Activated CD4-positive, alpha-beta memory T cell treated with anti-CD3 and anti-CD28 coated beads for 36 hours (primary cell): ENCODE data around the gene ARRDC2. TPM values are rescaled to one million over a fixed set of nuclear protein-coding genes. Genes with fewer than 3 reads are reported as not detected.
"Not testable (repeated sequence)": the region's sequence is repeated elsewhere in the genome, so short reads cannot be mapped to it uniquely, and the experiment has no call there.

Experiments used
- CTCF ChIA-PET: fragments of 350-600 bp; sonication (Branson Sonifier 250); formaldehyde crosslinking; loops from one replicate; lab custom pipeline; 2021; ENCODE audit warnings: antibody characterized with exemption, inconsistent platforms; lab: Charles Lee
- POLR2A ChIA-PET: fragments of 350-600 bp; sonication (Branson Sonifier 250); formaldehyde crosslinking; loops from one replicate; lab custom pipeline; 2021; ENCODE audit warnings: antibody characterized with exemption; lab: Charles Lee
- DNase-seq: peaks from one replicate; pipeline ENCODE4 v3.0.0-alpha.2; 2020
- H3K27ac Mint-ChIP-seq: one replicate; pipeline ENCODE4 v1.8.0; 2021; ENCODE audit warnings: mixed read lengths
- H3K27me3 Mint-ChIP-seq: one replicate; pipeline ENCODE4 v1.8.0; 2021; ENCODE audit warnings: mixed read lengths
- H3K36me3 Mint-ChIP-seq: one replicate; pipeline ENCODE4 v1.8.0; 2021; ENCODE audit warnings: mixed read lengths
- H3K4me1 Mint-ChIP-seq: one replicate; pipeline ENCODE4 v1.8.0; 2021; ENCODE audit warnings: low read depth, mixed read lengths
- H3K4me3 Mint-ChIP-seq: one replicate; pipeline ENCODE4 v1.8.0; 2021; ENCODE audit warnings: mild to moderate bottlenecking, mixed read lengths
- H3K9me3 Mint-ChIP-seq: one replicate; pipeline ENCODE4 v1.8.0; 2021; ENCODE audit warnings: mixed read lengths
- intact Hi-C: fragments of 100-400 bp; cut with micrococcal nuclease; formaldehyde crosslinking; loops from one replicate; pipeline ENCODE4 v1.15.1; 2023
- total RNA-seq, 2 experiments: library from RNA; stranded (reverse); gene quantifications; one replicate each; pipeline ENCODE4 v1.2.3, GENCODE V29; 2021

ARRDC2 gene
- total RNA-seq, 2 experiments from 2014 or later, result 28.2 to 28.6 TPM

DNA sequence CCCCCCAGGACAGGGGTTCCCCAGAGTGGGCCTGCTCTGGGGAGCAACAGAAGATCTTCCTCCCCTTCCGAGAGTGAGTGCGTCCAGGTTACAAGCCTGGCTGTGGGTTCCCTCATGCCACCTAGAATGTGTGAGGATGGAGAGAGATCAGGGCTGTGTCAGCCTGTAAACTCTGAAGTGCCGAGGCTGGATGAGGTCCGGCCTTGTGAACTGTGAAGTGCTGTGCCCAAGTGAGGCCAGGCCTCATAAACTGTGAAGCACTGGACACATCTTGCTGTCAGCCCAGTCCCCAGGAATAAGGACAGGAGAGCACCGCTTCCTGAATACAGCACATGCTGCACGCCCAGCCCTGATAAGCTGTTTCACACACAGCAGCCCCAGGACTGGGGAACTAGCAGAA lies 33.4 kb upstream of the ARRDC2 start:
- DNase-seq, result no peak
- H3K27ac Mint-ChIP-seq, result no peak overlapping the region
- H3K4me1 Mint-ChIP-seq, result no peaks in the 10 kb centered on the region
- peaks cover 4% of the 10 kb centered on the region for H3K27me3 Mint-ChIP-seq
- no peaks in the 10 kb centered on the region for H3K9me3 Mint-ChIP-seq
- H3K36me3 Mint-ChIP-seq, result no peaks in the 10 kb centered on the region
- no peak overlapping the region for H3K4me3 Mint-ChIP-seq
- CTCF ChIA-PET, result no interaction called here
- intact Hi-C loops, result no loop called here
- POLR2A ChIA-PET, result no interaction called here

DNA sequence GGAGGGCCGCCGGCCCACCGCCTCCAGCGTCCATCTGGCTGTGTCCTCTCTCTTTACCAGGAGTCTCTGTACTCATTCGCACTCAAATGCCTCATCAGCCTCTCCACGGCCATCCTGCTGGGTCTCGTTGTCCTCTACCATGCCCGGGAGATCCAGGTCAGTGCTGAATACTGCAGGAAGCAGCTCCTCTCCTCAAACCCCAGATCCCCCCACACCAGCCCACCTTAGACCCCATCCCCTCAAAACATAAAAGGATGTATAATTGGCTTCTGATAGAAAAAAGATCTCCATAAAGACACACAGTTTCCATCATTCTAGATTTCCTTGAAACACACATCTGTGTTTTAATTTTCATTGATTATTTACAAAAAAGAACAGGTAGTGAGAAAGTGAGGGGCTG lies 32.9 kb upstream of the ARRDC2 start:
- intact Hi-C loops, result no loop called here
- H3K4me1 Mint-ChIP-seq, result no peaks in the 10 kb centered on the region
- ChIA-PET CTCF (no interaction called here), POLR2A (no interaction called here)
- no peak for DNase-seq
- no peaks in the 10 kb centered on the region for H3K36me3 Mint-ChIP-seq
- H3K27me3 Mint-ChIP-seq, result peaks cover 3% of the 10 kb centered on the region
- no peak overlapping the region for H3K4me3 Mint-ChIP-seq
- H3K9me3 Mint-ChIP-seq, result no peaks in the 10 kb centered on the region
- H3K27ac Mint-ChIP-seq, result no peak overlapping the region

DNA sequence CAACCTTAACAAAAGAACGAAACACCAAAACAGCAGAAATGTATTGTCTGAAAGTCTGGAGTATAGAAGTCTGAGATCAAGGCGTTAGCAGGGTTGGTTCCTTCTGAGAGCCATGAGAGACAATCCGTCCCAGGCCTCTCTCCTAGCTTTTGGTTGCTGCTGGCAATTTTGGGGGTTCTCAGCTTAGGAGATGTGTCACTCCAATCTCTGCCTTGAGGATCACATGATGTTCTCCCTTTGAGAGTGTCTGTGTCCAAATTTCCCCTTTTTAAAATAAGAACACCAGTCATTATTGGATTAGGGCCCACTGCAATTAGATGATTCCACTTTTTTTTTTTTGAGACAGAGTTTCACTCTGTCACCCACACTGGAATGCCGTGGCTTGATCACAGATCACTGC lies 30.9 kb upstream of the ARRDC2 start:
- DNase-seq, result no peak
- H3K4me3 Mint-ChIP-seq, result no peak overlapping the region
- H3K4me1 Mint-ChIP-seq, result no peaks in the 10 kb centered on the region
- peaks cover 7% of the 10 kb centered on the region for H3K27me3 Mint-ChIP-seq
- ChIA-PET CTCF (no interaction called here), POLR2A (no interaction called here)
- no peaks in the 10 kb centered on the region for H3K9me3 Mint-ChIP-seq
- intact Hi-C loops, result no loop called here
- no peak overlapping the region for H3K27ac Mint-ChIP-seq
- H3K36me3 Mint-ChIP-seq, result no peaks in the 10 kb centered on the region

GRCh38 chr19:17977488-17977887 lies 30.5 kb upstream of the ARRDC2 start:
- intact Hi-C loops, result no loop called here

DNA sequence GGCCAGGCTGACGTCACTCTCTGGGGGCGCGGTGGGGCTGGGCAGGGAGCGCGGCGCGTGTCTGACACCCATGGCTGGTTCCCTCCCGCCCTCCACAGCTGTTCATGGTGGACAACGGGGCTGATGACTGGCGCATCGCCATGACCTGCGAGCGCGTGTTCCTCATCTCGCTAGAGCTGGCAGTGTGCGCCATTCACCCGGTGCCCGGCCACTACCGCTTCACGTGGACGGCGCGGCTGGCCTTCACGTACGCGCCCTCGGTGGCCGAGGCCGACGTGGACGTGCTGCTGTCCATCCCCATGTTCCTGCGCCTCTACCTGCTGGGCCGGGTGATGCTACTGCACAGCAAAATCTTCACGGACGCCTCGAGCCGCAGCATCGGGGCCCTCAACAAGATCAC lies 26.4 kb upstream of the ARRDC2 start:
- no peak for DNase-seq
- intact Hi-C loops, result no loop called here
- Mint-ChIP-seq H3K36me3 (no peaks in the 10 kb centered on the region), H3K9me3 (no peaks in the 10 kb centered on the region), H3K4me1 (no peaks in the 10 kb centered on the region), H3K4me3 (no peak overlapping the region), H3K27me3 (peaks cover 10% of the 10 kb centered on the region), H3K27ac (no peak overlapping the region)
- ChIA-PET POLR2A (no interaction called here), CTCF (interaction anchor here (1.2 kb wide), 1 partner anchor 18 kb away, joined by 4 read pairs; no protein-coding TSS in a partner anchor)

More at GRCh38 chr19:17977488-17977887, 30.5 kb upstream of the ARRDC2 start:
- Mint-ChIP-seq H3K4me3 (no peak overlapping the region), H3K27ac (no peak overlapping the region), H3K27me3 (peaks cover 7% of the 10 kb centered on the region), H3K9me3 (no peaks in the 10 kb centered on the region), H3K36me3 (no peaks in the 10 kb centered on the region), H3K4me1 (no peaks in the 10 kb centered on the region)
- POLR2A ChIA-PET, result no interaction called here
- no peak for DNase-seq
- CTCF ChIA-PET, result no interaction called here

DNA sequence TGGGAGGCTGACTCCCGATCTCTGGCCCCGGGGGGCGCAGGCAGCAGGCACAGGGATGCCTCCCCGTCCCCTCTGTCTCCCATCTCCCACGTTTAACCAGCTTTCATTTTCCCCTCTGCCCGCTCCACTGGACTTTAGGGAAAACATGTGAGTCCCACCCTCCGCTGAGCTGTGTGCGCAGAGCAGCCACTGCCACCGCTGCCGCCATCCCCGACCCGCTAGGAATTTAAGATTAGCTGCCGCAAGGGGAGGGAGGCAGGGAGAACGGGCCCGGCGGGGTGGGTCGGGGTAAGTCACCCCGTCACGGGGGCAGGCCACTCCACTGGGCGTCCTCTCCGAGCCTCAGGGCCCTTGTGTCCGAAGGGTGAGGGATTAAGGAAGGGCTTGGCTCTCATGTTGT lies 25.5 kb upstream of the ARRDC2 start:
- Mint-ChIP-seq H3K27me3 (peaks cover 10% of the 10 kb centered on the region), H3K36me3 (no peaks in the 10 kb centered on the region), H3K4me1 (no peaks in the 10 kb centered on the region), H3K9me3 (no peaks in the 10 kb centered on the region), H3K4me3 (no peak overlapping the region), H3K27ac (no peak overlapping the region)
- POLR2A ChIA-PET, result no interaction called here
- DNase-seq, result no peak
- intact Hi-C loops, result no loop called here
- CTCF ChIA-PET, result no interaction called here

- Mint-ChIP-seq H3K4me1 (no peaks in the 10 kb centered on the region), H3K36me3 (no peaks in the 10 kb centered on the region), H3K27ac (no peak overlapping the region), H3K27me3 (peaks cover 6% of the 10 kb centered on the region), H3K9me3 (no peaks in the 10 kb centered on the region), H3K4me3 (no peak overlapping the region)
- ChIA-PET CTCF (interaction anchor here (1.0 kb wide), 1 partner anchor 11 kb away, joined by 3 read pairs; no protein-coding TSS in a partner anchor), POLR2A (no interaction called here)
- intact Hi-C loops, result no loop called here
- DNase-seq, result no peak
These were observed 22.7 kb upstream of the ARRDC2 start for GRCh38 chr19:17985037-17985818.

- H3K27ac Mint-ChIP-seq, H3K9me3 Mint-ChIP-seq, intact Hi-C loops, H3K27me3 Mint-ChIP-seq, POLR2A ChIA-PET, DNase-seq, H3K4me1 Mint-ChIP-seq, H3K36me3 Mint-ChIP-seq, H3K4me3 Mint-ChIP-seq: not testable (repeated sequence)
- CTCF ChIA-PET, result interaction anchor here (0.6 kb wide), 1 partner anchor 209 kb away, joined by 3 read pairs; no protein-coding TSS in a partner anchor
These were observed 21.4 kb upstream of the ARRDC2 start for GRCh38 chr19:17986569-17986968.

DNA sequence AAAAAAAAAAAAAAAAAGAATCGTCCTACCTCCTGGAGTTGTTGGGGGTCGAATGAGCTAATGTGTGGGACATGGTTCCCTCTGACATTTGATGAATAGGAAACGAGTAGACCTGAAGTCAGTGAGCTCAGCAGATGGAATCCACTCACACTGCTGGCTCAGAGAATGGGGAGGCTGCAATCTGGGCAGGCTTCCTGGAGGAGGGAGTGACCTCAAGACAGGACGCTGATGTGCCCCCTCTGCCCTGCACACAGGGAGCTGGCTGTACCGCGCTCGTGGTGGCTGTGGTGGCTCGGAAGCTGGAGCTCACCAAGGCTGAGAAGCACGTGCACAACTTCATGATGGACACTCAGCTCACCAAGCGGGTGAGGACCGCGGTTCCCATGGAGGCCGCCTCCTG lies 19.8 kb upstream of the ARRDC2 start:
- no peak for DNase-seq
- no peak overlapping the region for H3K27ac Mint-ChIP-seq
- H3K36me3 Mint-ChIP-seq, result no peaks in the 10 kb centered on the region
- H3K9me3 Mint-ChIP-seq, result no peaks in the 10 kb centered on the region
- CTCF ChIA-PET, result interaction anchor here (1.2 to 2.2 kb wide), 2 partner anchors 42 to 50 kb away, joined by 3 to 8 read pairs; no protein-coding TSS in a partner anchor
- H3K4me3 Mint-ChIP-seq, result no peak overlapping the region
- H3K4me1 Mint-ChIP-seq, result no peaks in the 10 kb centered on the region
- intact Hi-C loops, result no loop called here
- POLR2A ChIA-PET, result interaction anchor here (0.5 kb wide), 1 partner anchor 59 kb away, joined by 4 read pairs; no protein-coding TSS in a partner anchor
- no peaks in the 10 kb centered on the region for H3K27me3 Mint-ChIP-seq

GRCh38 chr19:17989425-17990094 lies 18.4 kb upstream of the ARRDC2 start:
- POLR2A ChIA-PET, result no interaction called here
- CTCF ChIA-PET, result interaction anchor here (2.2 kb wide), 1 partner anchor 51 kb away, joined by 8 read pairs; no protein-coding TSS in a partner anchor
- Mint-ChIP-seq H3K9me3 (no peaks in the 10 kb centered on the region), H3K4me3 (no peak overlapping the region), H3K4me1 (no peaks in the 10 kb centered on the region), H3K27ac (no peak overlapping the region), H3K27me3 (no peaks in the 10 kb centered on the region), H3K36me3 (no peaks in the 10 kb centered on the region)
- intact Hi-C loops, result no loop called here
- DNase-seq, result no peak

- intact Hi-C loops, result no loop called here
- no peaks in the 10 kb centered on the region for H3K36me3 Mint-ChIP-seq
- no peaks in the 10 kb centered on the region for H3K27me3 Mint-ChIP-seq
- ChIA-PET CTCF (interaction anchor here (0.7 to 11.2 kb wide), 4 partner anchors 47 to 68 kb away, joined by 3 to 289 read pairs (median 40); partner anchors contain the start of gene CCDC124), POLR2A (no interaction called here)
- peaks cover 4% of the 10 kb centered on the region for H3K4me1 Mint-ChIP-seq
- no peak overlapping the region for H3K27ac Mint-ChIP-seq
- no peaks in the 10 kb centered on the region for H3K9me3 Mint-ChIP-seq
- no peak for DNase-seq
- no peak overlapping the region for H3K4me3 Mint-ChIP-seq
These were observed 14.7 kb upstream of the ARRDC2 start for GRCh38 chr19:17993076-17993813.
